Urothelium cell line (cell line): ENCODE data around the gene GALM.
"Not testable (repeated sequence)": the region's sequence is repeated elsewhere in the genome, so short reads cannot be mapped to it uniquely, and the experiment has no call there.

Experiments used
- DNase-seq: peaks from one replicate; pipeline ENCODE4 v3.0.0; 2011; ENCODE audit warnings: low spot score, mixed read lengths
- FAIRE-seq: peaks from 2 replicates; lab custom pipeline; 2011; peaks lifted over from hg19 to GRCh38; lab: Jason Lieb, UNC

Gene GALM

GRCh38 chr2:38708900-38709566 lies 43.1 kb downstream of the GALM start:
- FAIRE-seq (no peak), DNase-seq (no peak)

- FAIRE-seq (no peak), DNase-seq (no peak)
Observed at GRCh38 chr2:38709567-38710194, 43.8 kb downstream of the GALM start.

- peak; percentile 94 for FAIRE-seq
Observed at GRCh38 chr2:38711558-38711957, 45.6 kb downstream of the GALM start.

GRCh38 chr2:38712413-38712812 lies 46.5 kb downstream of the GALM start:
- no peak for FAIRE-seq
- DNase-seq = no peak

More at GRCh38 chr2:38711558-38711957, 45.6 kb downstream of the GALM start:
- DNase-seq = no peak

- no peak for DNase-seq
- no peak for FAIRE-seq
Observed at GRCh38 chr2:38712871-38713270, 47.0 kb downstream of the GALM start.

GRCh38 chr2:38713338-38713737 lies 47.4 kb downstream of the GALM start:
- DNase-seq (no peak), FAIRE-seq (no peak)

- FAIRE-seq, DNase-seq: not testable (repeated sequence)
Observed at GRCh38 chr2:38714941-38715340, 49.0 kb downstream of the GALM start.

- FAIRE-seq = no peak
- DNase-seq = no peak
Observed at GRCh38 chr2:38716185-38716584, 50.3 kb downstream of the GALM start.

- FAIRE-seq = no peak
- no peak for DNase-seq
Observed at GRCh38 chr2:38718601-38719000, 52.7 kb downstream of the GALM start.

GRCh38 chr2:38719706-38720105 lies 53.8 kb downstream of the GALM start:
- FAIRE-seq (no peak), DNase-seq (no peak)

- FAIRE-seq = no peak
Observed at GRCh38 chr2:38720613-38721241, 54.8 kb downstream of the GALM start.

GRCh38 chr2:38722271-38723061 lies 56.6 kb downstream of the GALM start:
- FAIRE-seq (no peak), DNase-seq (no peak)

More at GRCh38 chr2:38720613-38721241, 54.8 kb downstream of the GALM start:
- DNase-seq = peak; percentile 87

- no peak for FAIRE-seq
- DNase-seq = no peak
Observed at GRCh38 chr2:38723173-38723572, 57.3 kb downstream of the GALM start.

GRCh38 chr2:38727661-38728060 lies 61.7 kb downstream of the GALM start:
- no peak for FAIRE-seq
- no peak for DNase-seq

- FAIRE-seq (no peak), DNase-seq (no peak)
Observed at GRCh38 chr2:38728694-38729093, 62.8 kb downstream of the GALM start.

GRCh38 chr2:38731090-38731489 lies 65.2 kb downstream of the GALM start:
- FAIRE-seq (no peak), DNase-seq (no peak)

- FAIRE-seq (no peak), DNase-seq (no peak)
Observed at GRCh38 chr2:38731684-38732221, 65.8 kb downstream of the GALM start.

GRCh38 chr2:38733300-38733971 lies 67.5 kb downstream of the GALM start:
- no peak for FAIRE-seq
- DNase-seq = no peak

GRCh38 chr2:38734299-38735058 lies 68.6 kb downstream of the GALM start:
- FAIRE-seq = no peak
- no peak for DNase-seq

- FAIRE-seq (no peak), DNase-seq (no peak)
Observed at GRCh38 chr2:38735999-38736320, 70.0 kb downstream of the GALM start.
